ENCODE data around the gene NIM1K. TPM values are rescaled to one million over a fixed set of nuclear protein-coding genes. Genes with fewer than 3 reads are reported as not detected.

NIM1K gene
- total and polyA plus RNA-seq, 3 donors from 2014 or later, result 0.68 to 1.1 (median 0.79) TPM

DNA sequence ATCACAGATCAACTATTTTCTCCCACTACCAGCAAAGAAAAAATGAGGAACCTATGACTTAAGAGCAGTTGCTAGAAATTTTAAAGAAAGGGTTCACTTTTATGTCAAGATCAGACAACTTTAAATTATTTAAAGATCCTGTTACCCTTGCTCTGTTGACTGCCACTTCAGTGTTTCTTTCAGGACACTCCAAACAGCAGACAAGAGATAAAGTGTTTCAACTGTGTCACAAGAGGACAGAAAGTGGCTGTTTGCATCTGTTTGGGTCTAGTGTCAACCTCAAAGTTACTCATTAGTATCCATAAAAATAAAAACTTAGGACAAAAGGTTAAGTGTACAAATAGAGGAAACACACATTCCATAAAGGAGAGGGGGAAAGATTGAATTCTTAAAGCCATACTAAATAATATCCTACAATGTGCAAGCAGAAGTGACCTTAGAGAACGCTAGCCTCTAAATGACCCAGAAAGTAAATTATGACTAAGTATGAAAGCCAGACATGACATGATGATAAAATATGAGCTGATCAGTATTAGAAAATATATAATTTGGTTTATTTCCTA lies 96.3 kb downstream of the NIM1K start:
- H3K27ac ChIP-seq, result no peak overlapping the region
- no peak for TF ChIP-seq POLR2A (IDR thresholded peaks at IDR 0.05)
- TF ChIP-seq, protein P1, sequence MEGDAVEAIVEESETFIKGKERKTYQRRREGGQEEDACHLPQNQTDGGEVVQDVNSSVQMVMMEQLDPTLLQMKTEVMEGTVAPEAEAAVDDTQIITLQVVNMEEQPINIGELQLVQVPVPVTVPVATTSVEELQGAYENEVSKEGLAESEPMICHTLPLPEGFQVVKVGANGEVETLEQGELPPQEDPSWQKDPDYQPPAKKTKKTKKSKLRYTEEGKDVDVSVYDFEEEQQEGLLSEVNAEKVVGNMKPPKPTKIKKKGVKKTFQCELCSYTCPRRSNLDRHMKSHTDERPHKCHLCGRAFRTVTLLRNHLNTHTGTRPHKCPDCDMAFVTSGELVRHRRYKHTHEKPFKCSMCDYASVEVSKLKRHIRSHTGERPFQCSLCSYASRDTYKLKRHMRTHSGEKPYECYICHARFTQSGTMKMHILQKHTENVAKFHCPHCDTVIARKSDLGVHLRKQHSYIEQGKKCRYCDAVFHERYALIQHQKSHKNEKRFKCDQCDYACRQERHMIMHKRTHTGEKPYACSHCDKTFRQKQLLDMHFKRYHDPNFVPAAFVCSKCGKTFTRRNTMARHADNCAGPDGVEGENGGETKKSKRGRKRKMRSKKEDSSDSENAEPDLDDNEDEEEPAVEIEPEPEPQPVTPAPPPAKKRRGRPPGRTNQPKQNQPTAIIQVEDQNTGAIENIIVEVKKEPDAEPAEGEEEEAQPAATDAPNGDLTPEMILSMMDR (IDR thresholded peaks at IDR 0.05), result no peak
- no peaks in the 10 kb centered on the region for H3K4me1 ChIP-seq
- no peaks in the 10 kb centered on the region for H3K9me3 ChIP-seq
- intact Hi-C loops (cut with DNase I; ENCODE audit: low total_unique reads), result no loop called here
- no peak overlapping the region for H3K4me3 ChIP-seq
- no peak for DNase-seq
- no peaks in the 10 kb centered on the region for H3K36me3 ChIP-seq (ENCODE audit: low read depth, missing control alignments)
- 85 to 95% methylated on average over 1 of the region's 1 CpG for WGBS, 2 donors
- no peaks in the 10 kb centered on the region for H3K27me3 ChIP-seq

- Histone ChIP-seq H3K4me3 (no peak overlapping the region), H3K27me3 (no peaks in the 10 kb centered on the region), H3K4me1 (no peaks in the 10 kb centered on the region), H3K9me3 (no peaks in the 10 kb centered on the region), H3K36me3 (ENCODE audit: low read depth, missing control alignments) (no peaks in the 10 kb centered on the region), H3K27ac (no peak overlapping the region)
- intact Hi-C loops (cut with DNase I; ENCODE audit: low total_unique reads), result no loop called here
- TF ChIP-seq, protein P1 (IDR thresholded peaks at IDR 0.05), result no peak
- no peak for TF ChIP-seq POLR2A (IDR thresholded peaks at IDR 0.05)
- WGBS, 2 donors, result 76 to 79% methylated on average over 2 of the region's 2 CpGs
- DNase-seq, result no peak
These were observed 98.7 kb downstream of the NIM1K start for GRCh38 chr5:43290726-43291125.

DNA sequence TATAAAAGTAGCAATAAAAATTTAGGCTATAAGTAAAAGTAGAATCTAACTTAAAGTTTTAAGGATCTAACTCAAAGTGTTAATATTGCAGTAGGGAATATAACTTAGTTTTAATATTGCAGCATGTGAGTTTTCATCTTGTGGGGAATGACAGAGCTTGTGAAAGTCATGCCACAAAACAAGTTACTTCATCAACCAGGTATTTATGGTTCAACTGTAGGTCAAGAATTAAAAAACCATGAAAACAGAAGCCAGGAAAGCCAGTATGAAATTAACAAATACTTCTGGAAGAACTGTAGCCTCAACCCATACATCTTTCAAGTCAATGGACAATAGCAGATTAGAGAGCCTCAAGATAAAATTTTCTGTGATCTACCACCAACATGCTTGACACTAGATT lies 102.2 kb downstream of the NIM1K start:
- intact Hi-C loops (cut with DNase I; ENCODE audit: low total_unique reads), result no loop called here
- no peaks in the 10 kb centered on the region for H3K27me3 ChIP-seq
- H3K9me3 ChIP-seq, result no peaks in the 10 kb centered on the region
- DNase-seq, result no peak
- H3K27ac ChIP-seq, result no peak overlapping the region
- no peak overlapping the region for H3K4me3 ChIP-seq
- TF ChIP-seq POLR2A (IDR thresholded peaks at IDR 0.05), result no peak
- TF ChIP-seq, protein P1 (IDR thresholded peaks at IDR 0.05), result no peak
- no peaks in the 10 kb centered on the region for H3K36me3 ChIP-seq (ENCODE audit: low read depth, missing control alignments)
- H3K4me1 ChIP-seq, result no peaks in the 10 kb centered on the region

GRCh38 chr5:43295202-43295601 lies 103.2 kb downstream of the NIM1K start:
- no peaks in the 10 kb centered on the region for H3K36me3 ChIP-seq (ENCODE audit: low read depth, missing control alignments)

GRCh38 chr5:43296835-43297234 lies 104.8 kb downstream of the NIM1K start:
- Histone ChIP-seq H3K36me3 (ENCODE audit: low read depth, missing control alignments) (no peaks in the 10 kb centered on the region), H3K9me3 (no peaks in the 10 kb centered on the region), H3K4me3 (no peak overlapping the region), H3K27ac (no peak overlapping the region), H3K4me1 (no peaks in the 10 kb centered on the region), H3K27me3 (no peaks in the 10 kb centered on the region)
- 92 to 95% methylated on average over 2 of the region's 2 CpGs for WGBS, 2 donors
- intact Hi-C loops (cut with DNase I; ENCODE audit: low total_unique reads), result no loop called here
- DNase-seq, result no peak
- TF ChIP-seq, protein P1 (IDR thresholded peaks at IDR 0.05), result no peak
- no peak for TF ChIP-seq POLR2A (IDR thresholded peaks at IDR 0.05)

More at GRCh38 chr5:43295202-43295601, 103.2 kb downstream of the NIM1K start:
- H3K4me1 ChIP-seq, result no peaks in the 10 kb centered on the region
- H3K4me3 ChIP-seq, result no peak overlapping the region
- H3K27me3 ChIP-seq, result no peaks in the 10 kb centered on the region
- TF ChIP-seq, protein P1 (IDR thresholded peaks at IDR 0.05), result no peak
- TF ChIP-seq POLR2A (IDR thresholded peaks at IDR 0.05), result no peak
- no peak overlapping the region for H3K27ac ChIP-seq
- no peak for DNase-seq
- H3K9me3 ChIP-seq, result no peaks in the 10 kb centered on the region
- WGBS, 2 donors, result 60% methylated on average over 2 of the region's 2 CpGs
- intact Hi-C loops (cut with DNase I; ENCODE audit: low total_unique reads), result no loop called here

All from testis (tissue), 3 donors.